ACC112 (cell line): ENCODE data around the gene RUSC1.
"Not testable (repeated sequence)": the region's sequence is repeated elsewhere in the genome, so short reads cannot be mapped to it uniquely, and the experiment has no call there.

Experiments
- H2AFZ ChIP-seq: fragments of 200-600 bp; sonication (generic); one replicate; pipeline ENCODE4 v1.6.0; 2017; ENCODE audit warnings: antibody characterized with exemption, low read length; ENCODE audit not compliant: unreplicated experiment
- H3K27ac ChIP-seq: fragments of 200-600 bp; sonication (generic); 2 replicates; pipeline ENCODE4 v1.5.1; 2014; ENCODE audit warnings: low read depth, mild to moderate bottlenecking, antibody characterized with exemption, low read length, moderate library complexity
- H3K27me3 ChIP-seq: fragments of 200-600 bp; sonication (generic); 2 replicates; pipeline ENCODE4 v1.6.1; 2014; ENCODE audit warnings: mild to moderate bottlenecking, antibody characterized with exemption, low read length, moderate library complexity, mixed read lengths; ENCODE audit not compliant: insufficient read depth
- H3K36me3 ChIP-seq: fragments of 200-600 bp; sonication (generic); 2 replicates; pipeline ENCODE4 v1.6.1; 2016; ENCODE audit warnings: mild to moderate bottlenecking, antibody characterized with exemption, low read length, moderate library complexity, mixed read lengths; ENCODE audit not compliant: insufficient read depth
- H3K4me1 ChIP-seq: fragments of 200-600 bp; sonication (generic); one replicate; pipeline ENCODE4 v1.6.1; 2016; ENCODE audit warnings: low read length, mixed read lengths; ENCODE audit not compliant: insufficient read depth, unreplicated experiment, control insufficient read depth
- H3K4me3 ChIP-seq: fragments of 200-600 bp; sonication (generic); 2 replicates; pipeline ENCODE4 v1.5.1; 2014; ENCODE audit warnings: mild to moderate bottlenecking, low read depth, low read length
- H3K79me2 ChIP-seq: fragments of 200-600 bp; sonication (generic); one replicate; pipeline ENCODE4 v1.6.0; 2016; ENCODE audit warnings: low read length; ENCODE audit not compliant: control insufficient read depth, unreplicated experiment, insufficient read depth

RUSC1 gene

DNA sequence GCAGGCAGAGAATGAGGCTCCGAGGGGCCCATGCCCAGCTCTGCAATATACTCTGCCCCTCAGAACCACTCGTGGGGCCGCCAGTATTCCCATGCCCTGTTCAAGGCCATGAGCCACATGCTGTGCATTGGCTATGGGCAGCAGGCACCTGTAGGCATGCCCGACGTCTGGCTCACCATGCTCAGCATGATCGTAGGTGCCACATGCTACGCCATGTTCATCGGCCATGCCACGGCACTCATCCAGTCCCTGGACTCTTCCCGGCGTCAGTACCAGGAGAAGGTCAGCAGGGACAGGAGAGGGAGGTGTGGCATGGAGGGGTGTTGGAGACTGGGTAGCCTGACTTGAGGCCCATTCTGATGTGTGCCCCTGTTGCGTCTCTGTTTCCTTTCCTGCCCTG, 36.2 kb upstream of the RUSC1 start:
- H3K36me3 ChIP-seq, result no peaks in the 10 kb centered on the region
- no peaks in the 10 kb centered on the region for H3K79me2 ChIP-seq
- H2AFZ ChIP-seq, result no peak overlapping the region
- no peaks in the 10 kb centered on the region for H3K4me1 ChIP-seq
- no peak overlapping the region for H3K4me3 ChIP-seq
- H3K27ac ChIP-seq, result no peak overlapping the region
- no peaks in the 10 kb centered on the region for H3K27me3 ChIP-seq

- Histone ChIP-seq H2AFZ (no peak overlapping the region), H3K36me3 (no peaks in the 10 kb centered on the region), H3K79me2 (no peaks in the 10 kb centered on the region), H3K27ac (no peak overlapping the region), H3K27me3 (0 out of 2 replicates have a peak, but pooled peaks cover 2% of the 10 kb centered on the region), H3K4me3 (no peak overlapping the region), H3K4me1 (no peaks in the 10 kb centered on the region)
Measured at GRCh38 chr1:155285063-155285462, 35.6 kb upstream of the RUSC1 start.

DNA sequence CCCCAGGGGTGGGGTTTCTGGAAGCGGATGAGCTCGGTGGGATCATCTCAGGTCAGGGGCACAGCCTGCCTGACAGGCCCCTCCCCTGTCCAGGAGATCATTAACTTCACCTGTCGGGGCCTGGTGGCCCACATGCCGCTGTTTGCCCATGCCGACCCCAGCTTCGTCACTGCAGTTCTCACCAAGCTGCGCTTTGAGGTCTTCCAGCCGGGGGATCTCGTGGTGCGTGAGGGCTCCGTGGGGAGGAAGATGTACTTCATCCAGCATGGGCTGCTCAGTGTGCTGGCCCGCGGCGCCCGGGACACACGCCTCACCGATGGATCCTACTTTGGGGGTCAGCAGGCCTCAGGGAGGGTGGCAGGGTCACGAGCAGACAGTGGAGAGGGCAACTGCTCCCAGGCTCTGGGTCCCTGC, 35.1 kb upstream of the RUSC1 start:
- H3K36me3 ChIP-seq, result no peaks in the 10 kb centered on the region
- H3K4me1 ChIP-seq, result no peaks in the 10 kb centered on the region
- 0 out of 2 replicates have a peak, but pooled peaks cover 3% of the 10 kb centered on the region for H3K27me3 ChIP-seq
- no peak overlapping the region for H3K27ac ChIP-seq
- no peak overlapping the region for H2AFZ ChIP-seq
- no peak overlapping the region for H3K4me3 ChIP-seq
- H3K79me2 ChIP-seq, result no peaks in the 10 kb centered on the region

DNA sequence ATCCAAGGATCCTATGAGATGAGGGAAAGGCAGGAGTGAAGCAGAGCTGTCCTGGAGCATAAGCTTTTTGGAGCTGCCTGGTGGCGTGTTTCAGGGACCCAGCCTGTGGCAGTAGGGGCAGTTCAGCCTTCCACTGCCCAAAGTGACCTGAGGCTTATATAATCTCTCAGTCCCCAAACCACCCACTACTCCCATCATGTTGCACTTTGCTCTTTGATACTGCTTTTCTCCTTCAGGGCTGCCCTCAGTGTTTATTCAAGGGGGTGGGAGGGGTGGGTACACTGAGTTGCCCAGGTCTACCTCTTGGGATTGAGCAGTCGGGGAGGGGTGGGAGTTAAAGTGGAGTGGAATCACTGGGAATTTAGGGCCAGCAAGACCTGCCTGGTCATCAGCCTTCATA, 34.1 kb upstream of the RUSC1 start:
- Histone ChIP-seq H3K27ac (no peak overlapping the region), H3K36me3 (no peaks in the 10 kb centered on the region), H3K27me3 (0 out of 2 replicates have a peak, but pooled peaks cover 3% of the 10 kb centered on the region), H3K4me3 (no peak overlapping the region), H3K4me1 (no peaks in the 10 kb centered on the region), H2AFZ (no peak overlapping the region), H3K79me2 (no peaks in the 10 kb centered on the region)

DNA sequence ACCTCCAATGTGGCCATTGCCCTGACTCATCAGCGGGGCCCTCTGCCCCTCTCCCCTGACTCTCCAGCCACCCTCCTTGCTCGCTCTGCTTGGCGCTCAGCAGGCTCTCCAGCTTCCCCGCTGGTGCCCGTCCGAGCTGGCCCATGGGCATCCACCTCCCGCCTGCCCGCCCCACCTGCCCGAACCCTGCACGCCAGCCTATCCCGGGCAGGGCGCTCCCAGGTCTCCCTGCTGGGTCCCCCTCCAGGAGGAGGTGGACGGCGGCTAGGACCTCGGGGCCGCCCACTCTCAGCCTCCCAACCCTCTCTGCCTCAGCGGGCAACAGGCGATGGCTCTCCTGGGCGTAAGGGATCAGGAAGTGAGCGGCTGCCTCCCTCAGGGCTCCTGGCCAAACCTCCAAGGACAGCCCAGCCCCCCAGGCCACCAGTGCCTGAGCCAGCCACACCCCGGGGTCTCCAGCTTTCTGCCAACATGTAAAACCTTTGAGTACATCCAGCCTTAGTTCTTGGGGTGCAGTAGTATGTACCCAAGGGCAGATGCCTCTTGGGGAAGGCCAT, 32.6 kb upstream of the RUSC1 start:
- H2AFZ ChIP-seq, result no peak overlapping the region
- peaks cover 10% of the 10 kb centered on the region for H3K27me3 ChIP-seq
- no peaks in the 10 kb centered on the region for H3K79me2 ChIP-seq
- no peaks in the 10 kb centered on the region for H3K4me1 ChIP-seq
- H3K36me3 ChIP-seq, result no peaks in the 10 kb centered on the region
- H3K27ac ChIP-seq, result no peak overlapping the region
- H3K4me3 ChIP-seq, result no peak overlapping the region

GRCh38 chr1:155291006-155291405, 29.7 kb upstream of the RUSC1 start:
- peaks cover 39% of the 10 kb centered on the region for H3K27me3 ChIP-seq
- H3K36me3 ChIP-seq, H3K79me2 ChIP-seq, H3K27ac ChIP-seq, H2AFZ ChIP-seq, H3K4me3 ChIP-seq, H3K4me1 ChIP-seq: not testable (repeated sequence)

GRCh38 chr1:155293086-155293749, 27.5 kb upstream of the RUSC1 start:
- no peaks in the 10 kb centered on the region for H3K36me3 ChIP-seq
- no peak overlapping the region for H3K27ac ChIP-seq
- H2AFZ ChIP-seq, result no peak overlapping the region
- no peak overlapping the region for H3K4me3 ChIP-seq
- H3K27me3 ChIP-seq, result peaks cover 56% of the 10 kb centered on the region
- no peaks in the 10 kb centered on the region for H3K79me2 ChIP-seq
- no peaks in the 10 kb centered on the region for H3K4me1 ChIP-seq

DNA sequence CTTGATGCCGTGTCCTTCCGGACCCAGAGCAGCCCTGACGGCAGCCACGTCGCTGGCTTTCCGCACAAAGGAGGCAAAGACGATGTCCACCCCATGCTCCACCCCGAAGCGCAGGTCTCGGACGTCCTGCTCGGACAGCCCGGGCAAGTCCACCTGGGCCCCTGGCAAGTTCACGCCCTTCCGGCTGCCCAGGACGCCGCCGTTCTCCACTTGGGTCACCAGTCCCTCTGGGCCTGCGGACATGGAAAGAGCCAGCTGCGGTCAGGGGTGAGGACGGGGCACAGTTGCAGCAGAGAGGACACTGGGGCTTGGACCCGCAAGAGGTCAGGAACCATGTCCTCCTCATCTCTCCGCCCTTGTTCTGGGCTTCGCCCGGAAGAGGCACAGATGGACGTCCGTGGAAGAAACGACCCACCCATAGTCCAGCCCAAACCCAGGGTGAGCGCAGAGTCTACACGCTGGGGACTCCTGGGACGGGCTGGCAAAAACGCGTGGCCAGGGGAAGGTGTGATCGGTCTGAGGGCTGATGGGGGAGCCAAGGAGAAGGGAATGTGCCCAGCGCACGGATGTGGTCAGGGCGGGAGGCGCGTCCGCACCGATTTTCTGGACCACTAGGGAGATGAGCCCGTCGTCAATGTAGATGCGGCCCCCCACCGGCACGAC, 26.0 kb upstream of the RUSC1 start:
- Histone ChIP-seq H3K79me2 (no peaks in the 10 kb centered on the region), H3K27ac (no peak overlapping the region), H3K4me3 (no peak overlapping the region), H2AFZ (no peak overlapping the region), H3K27me3 (peaks cover 56% of the 10 kb centered on the region), H3K4me1 (no peaks in the 10 kb centered on the region), H3K36me3 (no peaks in the 10 kb centered on the region)

- Histone ChIP-seq H2AFZ (no peak overlapping the region), H3K36me3 (no peaks in the 10 kb centered on the region), H3K4me3 (no peak overlapping the region), H3K4me1 (no peaks in the 10 kb centered on the region), H3K79me2 (no peaks in the 10 kb centered on the region), H3K27me3 (peaks cover 52% of the 10 kb centered on the region), H3K27ac (no peak overlapping the region)
Measured at GRCh38 chr1:155295183-155295941, 25.3 kb upstream of the RUSC1 start.

GRCh38 chr1:155295942-155296267, 24.8 kb upstream of the RUSC1 start:
- no peak overlapping the region for H3K4me3 ChIP-seq
- no peaks in the 10 kb centered on the region for H3K36me3 ChIP-seq
- H3K4me1 ChIP-seq, result no peaks in the 10 kb centered on the region
- peaks cover 52% of the 10 kb centered on the region for H3K27me3 ChIP-seq
- no peaks in the 10 kb centered on the region for H3K79me2 ChIP-seq
- no peak overlapping the region for H2AFZ ChIP-seq
- no peak overlapping the region for H3K27ac ChIP-seq
